K562 (cell line): ENCODE results near the gene NDUFV2. TPM values are rescaled to one million over a fixed set of nuclear protein-coding genes. Genes with fewer than 3 reads are reported as not detected.
A peak's percentile ranks its signal among the peaks of the same experiment; 100 is the strongest.

ENCODE experiments used
- ARID3A ChIP-seq: IDR thresholded peaks from 2 replicates; pipeline ENCODE4 v1.6.1; 2012; ENCODE audit warnings: low read depth, low read length, improper control_type of control experiment, borderline replicate concordance
- C11orf30 ChIP-seq: fragments of 450-650 bp; IDR thresholded peaks from 2 replicates; pipeline ENCODE4 v1.6.1; 2016; ENCODE audit warnings: low read depth, mild to moderate bottlenecking
- CAMTA2 ChIP-seq: fragments of 250-450 bp; sonication (Bioruptor Pico); conservative IDR thresholded peaks from 2 replicates; pipeline ENCODE4 v1.5.1; 2022
- CC2D1A ChIP-seq: fragments of 450-650 bp; IDR thresholded peaks from 2 replicates; pipeline ENCODE4 v1.6.1; 2017; ENCODE audit warnings: mild to moderate bottlenecking
- E2F1 ChIP-seq: sonication (generic); formaldehyde crosslinking; IDR thresholded peaks from 2 replicates; pipeline ENCODE4 v1.8.1; 2023; ENCODE audit warnings: mild to moderate bottlenecking, missing genetic modification reagents, moderate library complexity
- ETS1 ChIP-seq: conservative IDR thresholded peaks from 2 replicates; pipeline ENCODE4 v1.6.1; 2011; ENCODE audit warnings: low read depth, mild to moderate bottlenecking, low read length; ENCODE audit not compliant: control insufficient read depth
- EZH2 ChIP-seq: IDR thresholded peaks from 2 replicates; pipeline ENCODE4 v1.6.1; 2012; ENCODE audit warnings: low read depth, mild to moderate bottlenecking, inconsistent platforms, low read length, borderline replicate concordance
- FOXP1 ChIP-seq: sonication (generic); formaldehyde crosslinking; IDR thresholded peaks from 2 replicates; pipeline ENCODE4 v1.8.0; 2022; ENCODE audit warnings: mild to moderate bottlenecking, missing genetic modification reagents
- HMG20A ChIP-seq: fragments of 450-650 bp; formaldehyde crosslinking; conservative IDR thresholded peaks from 2 replicates; pipeline ENCODE4 v1.4.0; 2020; ENCODE audit warnings: mild to moderate bottlenecking, mixed read lengths
- MAX ChIP-seq: sonication (generic); formaldehyde crosslinking; IDR thresholded peaks from 2 replicates; pipeline ENCODE4 v1.9.0; 2022; ENCODE audit warnings: mild to moderate bottlenecking, missing genetic modification reagents
- NFIC ChIP-seq: fragments of 450-650 bp; IDR thresholded peaks from 2 replicates; pipeline ENCODE4 v1.6.1; 2017; ENCODE audit warnings: mild to moderate bottlenecking, inconsistent platforms
- NRF1 ChIP-seq, 2 experiments: fragments of 450-650 bp; IDR thresholded peaks in 1 of 2; conservative IDR thresholded peaks in 1 of 2; 2 replicates each; pipeline ENCODE4 v1.6.1; 2014; ENCODE audit warnings: mild to moderate bottlenecking in 2 of 2
- POLR2B ChIP-seq: fragments of 450-650 bp; IDR thresholded peaks from 2 replicates; pipeline ENCODE4 v1.6.1; 2018; ENCODE audit warnings: low read depth; ENCODE audit not compliant: partially characterized antibody
- POU5F1 ChIP-seq: fragments of 150-350 bp; IDR thresholded peaks from 2 replicates; pipeline ENCODE4 v1.6.1; 2014; ENCODE audit warnings: borderline replicate concordance, low read length, low read depth, mild to moderate bottlenecking; ENCODE audit not compliant: partially characterized antibody
- RBM34 ChIP-seq: fragments of 200-400 bp; formaldehyde crosslinking; IDR thresholded peaks from 2 replicates; pipeline ENCODE4 v1.6.1; 2018; ENCODE audit warnings: low read length, borderline replicate concordance; ENCODE audit not compliant: insufficient read depth
- STAG1 ChIP-seq: sonication (generic); formaldehyde crosslinking; IDR thresholded peaks from 2 replicates; pipeline ENCODE4 v1.5.0; 2020; ENCODE audit warnings: missing genetic modification reagents, borderline replicate concordance
- TCFL5 ChIP-seq: fragments of 250-450 bp; sonication (Bioruptor Pico); conservative IDR thresholded peaks from 2 replicates; pipeline ENCODE4 v1.6.1; 2021; ENCODE audit warnings: mild to moderate bottlenecking, moderate library complexity, matching md5 sums
- TEAD1 ChIP-seq, 2 experiments: fragments of 450-650 bp in 1 of 2; sonication (generic) in 1 of 2; formaldehyde crosslinking; IDR thresholded peaks; 2 replicates each; pipeline versions ENCODE4 v1.4.0 to v1.8.0; 2020 to 2022; ENCODE audit warnings: mild to moderate bottlenecking in 2 of 2, missing genetic modification reagents in 1 of 2
- USF2 ChIP-seq: sonication (generic); formaldehyde crosslinking; IDR thresholded peaks from 2 replicates; pipeline ENCODE4 v1.5.0; 2020; ENCODE audit warnings: missing genetic modification reagents
- ZHX1 ChIP-seq: fragments of 150-350 bp; conservative IDR thresholded peaks from 2 replicates; pipeline ENCODE4 v1.6.1; 2014; ENCODE audit warnings: low read length
- ZNF830 ChIP-seq: fragments of 250-450 bp; sonication (Bioruptor Pico); IDR thresholded peaks from 2 replicates; pipeline ENCODE4 v1.5.0; 2021; ENCODE audit warnings: mild to moderate bottlenecking
- polyA plus RNA-seq, 8 experiments: library from polyadenylated mRNA; depleted of rRNA in 4 of 8; stranded (reverse) in 5 of 8; unstranded in 3 of 8; fragments of >200 nt; fragmentation: Nextera tagmentation in 2 of 8; fragmentation: Illumina TruSeq in 1 of 8; extraction: Ambion mirVana in 2 of 8; extraction: Trizol in 1 of 8; gene quantifications; 2 replicates each; pipeline versions ENCODE4 v1.2.1 to v1.2.3, GENCODE V29; 2011 to 2014; ENCODE audit warnings: inconsistent platforms in 1 of 8, missing spikeins in 1 of 8
- total RNA-seq, 7 experiments: library from RNA; depleted of rRNA in 6 of 7; stranded (reverse); fragments of >200 nt in 6 of 7; fragmentation: Illumina TruSeq in 2 of 7; extraction: Trizol in 2 of 7; gene quantifications; 2 replicates each; pipeline versions ENCODE4 v1.2.1 to v1.2.3, GENCODE V29; 2011 to 2021; ENCODE audit warnings: low replicate concordance in 1 of 7

NDUFV2 gene
- total and polyA plus RNA-seq, 9 of the 15 experiments (the other 6 are each of a cell fraction or from before 2014, with no cell fraction given) = 213 to 550 (median 384) TPM

GRCh38 chr18:9172506-9173127 lies 70.1 kb downstream of the NDUFV2 start (continued):
- no peak for TF ChIP-seq ETS1
- TF ChIP-seq FOXP1 (CRISPR knock-in tag) = no peak
- no peak for TF ChIP-seq RBM34
- no peak for TF ChIP-seq TEAD1 (CRISPR knock-in tag; IDR thresholded peaks at IDR 0.05)
- no peak for TF ChIP-seq TCFL5 (CRISPR knock-in tag)
- TF ChIP-seq ARID3A = no peak
- TF ChIP-seq ZNF830 (CRISPR knock-in tag) = no peak
- no peak for TF ChIP-seq STAG1 (CRISPR knock-in tag)
- no peak for TF ChIP-seq EZH2
- no peak for TF ChIP-seq CAMTA2 (CRISPR knock-in tag)
- TF ChIP-seq USF2 (CRISPR knock-in tag) = no peak
- TF ChIP-seq CC2D1A = no peak
- no peak for TF ChIP-seq HMG20A
- no peak for TF ChIP-seq POU5F1
- no peak for TF ChIP-seq E2F1
- TF ChIP-seq C11orf30 = peak; percentile 32; the same call in 1 of the 2 replicates
- no peak for TF ChIP-seq POLR2B
- no peak for TF ChIP-seq ZHX1
- TF ChIP-seq MAX (CRISPR knock-in tag) = no peak
- TF ChIP-seq NFIC = no peak
- TF ChIP-seq NRF1 (conservative IDR thresholded peaks at IDR 0.05 in 1 of 2, IDR thresholded peaks at IDR 0.05 in 1 of 2) = no peak
